HG03039 (cell line): ENCODE measurements around the gene CDC37.
"Not testable (repeated sequence)": the region's sequence is repeated elsewhere in the genome, so short reads cannot be mapped to it uniquely, and the experiment has no call there.

Experiments used
- ATAC-seq: cut with Tn5 transposase; IDR thresholded peaks from one replicate; pipeline ENCODE4 v1.9.1; 2021; ENCODE audit warnings: mild to moderate bottlenecking, moderate library complexity; ENCODE audit not compliant: unreplicated experiment

The CDC37 gene

DNA sequence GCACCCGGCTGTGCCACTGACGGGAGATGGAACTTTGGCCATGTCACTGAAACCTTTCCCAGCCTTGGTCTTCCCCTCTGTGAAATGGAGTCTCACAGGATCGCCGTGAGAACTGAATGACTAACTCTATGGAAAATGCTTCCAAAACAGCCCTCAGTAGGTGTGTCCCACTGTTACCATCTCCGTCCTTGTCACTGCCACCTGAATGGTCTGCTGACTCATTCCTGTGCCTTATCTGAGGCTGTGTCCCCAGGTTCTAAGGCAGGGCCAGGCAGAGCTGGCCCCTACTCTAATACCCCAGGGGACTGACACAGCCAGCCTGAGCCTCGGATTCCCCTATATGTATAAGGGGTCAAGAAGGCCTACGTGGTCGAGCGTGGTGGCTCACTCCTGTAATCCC lies 4.5 kb downstream of the CDC37 start:
- no peak for ATAC-seq

DNA sequence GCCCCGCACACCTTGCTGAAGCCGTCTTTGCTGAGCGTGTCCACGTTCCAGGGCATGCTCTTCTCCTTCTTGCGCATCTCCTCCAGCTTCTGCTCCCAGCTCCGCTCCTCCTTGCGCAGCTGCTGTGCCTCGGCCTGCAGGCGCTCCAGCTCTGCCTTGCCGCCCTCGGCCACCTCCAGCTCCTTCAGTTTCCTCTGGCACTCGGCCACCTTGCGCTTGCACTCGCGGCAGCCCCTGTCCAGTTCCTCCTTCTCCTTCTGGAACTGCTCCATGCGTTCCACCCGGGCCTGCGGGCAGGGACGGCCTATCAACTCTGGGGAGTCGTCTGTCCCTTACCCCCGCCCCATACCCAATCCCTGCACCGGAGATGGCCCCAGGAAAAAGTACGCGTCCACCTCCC lies 7.4 kb downstream of the CDC37 start:
- no peak for ATAC-seq

DNA sequence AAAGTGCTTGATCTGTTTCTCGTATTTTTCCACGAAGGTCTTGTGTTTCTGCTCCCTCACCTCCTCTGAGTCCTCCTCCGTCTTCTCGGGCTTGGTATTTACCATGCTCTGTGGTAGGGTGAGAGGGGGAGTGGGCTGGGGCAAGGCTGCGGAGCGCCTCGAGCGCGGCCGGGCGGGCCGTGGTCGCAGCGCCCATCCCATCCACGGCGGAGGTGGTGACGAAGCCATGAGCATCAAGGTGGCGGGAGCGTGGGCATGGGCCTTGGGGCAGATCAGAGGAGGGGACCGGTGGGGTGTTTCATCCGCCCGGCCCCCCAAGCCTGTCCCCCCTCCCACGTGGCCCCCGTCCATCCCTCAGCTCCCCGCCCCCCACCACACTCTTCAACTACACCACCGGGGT lies 7.9 kb downstream of the CDC37 start:
- ATAC-seq: no peak

DNA sequence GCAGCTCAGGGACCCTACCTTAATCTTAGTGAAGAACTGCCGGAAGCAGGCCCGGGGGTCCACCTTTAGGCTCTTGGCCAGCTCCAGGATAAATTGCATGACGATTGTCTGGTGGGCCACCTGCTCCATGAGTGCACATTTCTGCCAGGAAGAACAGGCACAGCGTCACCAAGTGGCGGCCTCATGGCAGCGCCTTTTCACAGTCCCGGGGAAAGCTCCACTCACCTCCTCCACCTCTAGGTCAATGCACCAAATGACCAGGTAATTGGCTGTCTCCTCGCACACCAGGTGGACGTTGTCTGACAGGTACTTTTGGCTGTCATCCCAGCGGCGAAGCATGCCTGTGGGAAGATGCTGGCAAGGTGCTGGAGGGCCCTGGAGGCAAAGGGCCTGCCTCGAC lies 8.3 kb downstream of the CDC37 start:
- no peak for ATAC-seq

DNA sequence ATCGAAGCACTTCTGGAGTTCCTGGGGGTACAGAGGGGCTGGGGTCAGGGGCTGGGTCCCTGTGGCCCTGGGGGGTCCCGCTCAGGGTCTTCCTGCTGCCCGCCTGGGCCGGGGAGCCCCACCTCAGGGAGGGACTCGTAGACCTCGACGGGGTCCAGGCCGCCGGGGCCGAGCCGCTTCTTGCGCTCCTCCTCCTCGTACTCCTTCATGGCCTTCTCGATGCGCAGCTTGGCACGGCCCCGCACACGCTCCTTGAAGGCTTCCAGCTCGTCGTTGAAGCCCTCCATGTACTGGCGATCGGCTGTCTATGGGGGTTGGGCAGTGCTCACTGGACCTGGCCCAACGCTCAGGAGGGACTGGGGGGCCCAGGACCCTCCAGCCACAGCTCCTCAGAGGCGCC lies 10.2 kb downstream of the CDC37 start:
- no peak for ATAC-seq

DNA sequence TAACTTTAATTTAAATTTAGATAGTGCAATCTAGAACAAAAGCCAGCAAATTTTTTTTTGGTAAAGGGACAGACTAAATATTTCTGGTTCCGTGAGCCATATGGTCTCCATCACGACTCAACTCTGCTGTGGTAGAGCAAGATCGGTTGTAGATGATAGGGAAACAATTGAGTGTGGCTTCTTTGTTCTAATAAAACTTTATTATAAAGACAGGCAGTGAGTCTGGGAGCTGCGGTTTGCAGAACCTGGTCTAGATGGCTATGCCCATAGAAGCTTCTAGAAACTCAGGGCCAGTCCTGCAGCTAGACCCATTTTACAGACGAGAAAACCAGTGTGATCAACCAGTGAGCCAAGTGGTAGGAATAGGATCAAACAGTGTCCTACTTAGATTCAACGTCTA lies 11.2 kb downstream of the CDC37 start:
- no peak for ATAC-seq

DNA sequence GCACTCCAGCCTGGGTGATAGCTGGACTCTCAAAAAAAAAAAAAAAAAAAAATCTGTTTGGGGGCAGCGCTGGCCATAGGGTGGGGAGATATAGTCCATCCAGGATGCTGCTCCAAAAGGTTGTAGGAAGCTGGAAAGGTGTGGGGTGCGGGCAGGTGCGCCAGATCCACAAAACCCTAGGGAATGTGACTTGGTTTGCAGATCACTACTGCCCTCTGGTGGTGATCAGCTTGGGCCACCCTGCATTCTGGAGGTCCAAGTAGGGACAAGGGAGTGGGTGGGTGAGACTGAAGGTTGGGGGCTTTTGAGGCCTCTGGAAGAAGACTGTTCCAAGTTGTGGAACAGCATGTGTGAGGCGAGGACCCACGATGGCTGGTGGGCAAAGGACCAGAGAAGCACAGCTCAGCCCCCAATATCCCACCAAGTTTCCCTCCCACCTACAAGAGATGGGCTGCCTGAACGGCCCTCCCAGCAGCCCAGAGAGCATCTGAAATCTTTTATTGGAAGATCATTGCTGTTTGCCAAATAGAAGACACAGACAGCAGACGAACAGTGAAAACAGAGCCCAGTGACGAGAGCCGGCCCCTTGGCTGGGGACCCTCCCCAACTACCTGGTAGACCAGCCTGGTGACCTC lies 12.6 kb downstream of the CDC37 start:
- no peak for ATAC-seq

DNA sequence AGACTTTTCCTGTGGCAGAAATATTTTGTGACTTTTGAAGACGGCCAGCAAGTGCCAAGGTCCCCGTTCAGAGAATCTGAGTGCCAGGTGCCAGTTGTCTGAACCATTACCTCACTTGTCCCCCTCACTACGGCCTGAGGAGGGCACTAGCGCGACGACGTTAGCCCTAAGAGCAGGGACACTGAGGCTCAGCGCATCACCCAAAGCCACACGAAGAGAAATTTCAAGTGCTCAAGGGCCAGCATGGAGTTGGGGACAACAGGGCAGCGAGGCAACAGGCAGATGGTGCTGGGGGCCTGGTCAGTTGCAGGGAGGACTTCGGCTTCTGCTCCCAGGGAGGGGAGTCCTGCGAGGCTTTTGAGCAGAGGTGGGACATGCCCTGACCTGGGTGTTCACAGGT lies 13.5 kb downstream of the CDC37 start:
- ATAC-seq: no peak

DNA sequence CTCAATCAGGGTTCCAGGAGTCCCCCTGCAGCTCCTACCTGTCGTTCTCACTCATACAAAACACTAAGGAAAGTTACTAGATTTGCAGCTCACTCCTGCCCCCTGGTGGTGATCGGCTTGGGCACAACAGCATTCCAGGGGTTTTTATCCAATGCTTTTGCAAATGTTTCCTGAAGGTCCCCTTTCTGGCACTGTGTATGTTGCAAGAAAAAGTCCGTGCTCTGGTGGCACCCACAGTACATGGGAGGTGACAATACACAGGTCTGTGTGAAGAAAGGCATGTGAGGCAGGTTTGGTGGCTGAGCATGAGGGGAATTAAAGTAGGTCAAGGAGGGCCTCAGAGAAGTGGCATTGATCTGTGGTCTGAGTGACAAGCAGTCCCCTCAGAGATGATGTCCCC lies 14.4 kb downstream of the CDC37 start:
- ATAC-seq: no peak

DNA sequence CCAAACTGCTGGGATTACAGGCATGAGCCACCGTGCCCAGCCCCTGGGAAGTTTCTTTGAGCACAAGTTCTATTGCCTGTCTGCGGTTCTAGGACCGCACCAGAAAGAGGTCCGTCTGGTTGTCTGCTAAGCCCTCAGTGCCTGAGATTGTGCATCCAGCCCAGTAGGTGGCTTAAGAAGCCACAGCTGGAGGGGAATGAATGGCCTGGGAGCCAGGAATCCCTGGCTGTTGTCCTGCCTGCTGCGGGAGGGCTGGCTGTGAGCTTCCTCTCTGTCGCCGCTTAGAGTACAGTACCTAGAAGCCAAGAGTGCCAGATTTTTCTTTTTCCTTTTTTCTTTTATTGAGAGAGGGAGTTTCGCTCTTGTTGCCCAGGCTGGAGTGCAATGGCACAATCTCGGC lies 18.8 kb downstream of the CDC37 start:
- ATAC-seq: no peak

DNA sequence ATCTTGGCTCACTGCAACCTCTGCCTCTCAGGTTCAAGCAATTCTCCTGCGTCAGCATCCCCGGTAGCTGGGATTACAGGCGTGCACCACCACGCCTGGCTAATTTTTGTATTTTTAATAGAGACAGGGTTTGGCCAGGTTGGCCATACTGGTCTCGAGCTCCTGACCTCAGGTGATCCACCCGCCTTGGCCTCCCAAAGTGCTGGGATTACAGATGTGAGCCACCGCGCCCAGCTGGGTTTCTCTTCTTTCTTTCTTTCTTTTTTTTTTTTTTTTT lies 20.2 kb downstream of the CDC37 start:
- ATAC-seq: not testable (repeated sequence)

DNA sequence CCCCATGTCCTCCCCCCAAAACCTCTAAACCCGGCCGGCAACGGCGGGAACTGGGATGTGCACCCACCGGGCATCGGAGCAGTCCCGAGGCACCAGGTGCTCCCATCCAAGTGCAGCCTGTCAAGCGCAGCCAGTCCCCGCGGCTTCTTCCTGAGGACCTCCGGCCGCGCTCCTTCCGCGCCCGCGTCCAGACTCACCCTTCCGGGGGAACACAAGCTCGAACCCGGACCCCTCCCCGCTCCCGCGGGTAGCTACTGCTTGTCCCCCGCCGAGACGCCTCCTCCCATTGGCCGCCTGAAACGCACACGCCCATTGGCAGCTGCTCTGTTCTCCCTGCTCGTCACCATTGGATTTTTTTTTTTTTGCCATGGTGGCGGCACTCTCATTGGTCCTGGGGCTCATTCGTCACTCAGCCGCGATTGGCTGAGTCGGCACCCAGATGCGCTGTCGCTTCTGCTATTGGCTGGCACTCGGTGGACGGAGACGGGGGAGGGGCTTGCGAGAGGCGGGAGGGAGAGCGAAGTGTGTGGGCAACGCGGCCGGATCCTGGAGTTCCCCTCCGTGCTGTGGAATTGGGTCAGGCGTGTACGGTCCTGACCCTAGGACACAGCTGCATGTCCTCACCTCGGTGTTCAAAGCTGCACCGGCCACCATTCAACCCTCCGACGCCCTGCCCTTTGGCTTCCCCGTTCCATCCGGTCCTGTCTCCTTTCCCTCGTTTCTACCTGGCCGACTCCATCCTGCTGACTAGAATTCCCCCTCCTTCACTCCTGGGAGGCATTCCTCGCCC lies 22.8 kb downstream of the CDC37 start, which contains the start of gene TYK2:
Gene TYK2, minus strand, starts transcription at position 260 of the 790 bp plus-strand sequence. CDS start 2,166 bp downstream, outside the sequence.
- ATAC-seq: peak; percentile 87

DNA sequence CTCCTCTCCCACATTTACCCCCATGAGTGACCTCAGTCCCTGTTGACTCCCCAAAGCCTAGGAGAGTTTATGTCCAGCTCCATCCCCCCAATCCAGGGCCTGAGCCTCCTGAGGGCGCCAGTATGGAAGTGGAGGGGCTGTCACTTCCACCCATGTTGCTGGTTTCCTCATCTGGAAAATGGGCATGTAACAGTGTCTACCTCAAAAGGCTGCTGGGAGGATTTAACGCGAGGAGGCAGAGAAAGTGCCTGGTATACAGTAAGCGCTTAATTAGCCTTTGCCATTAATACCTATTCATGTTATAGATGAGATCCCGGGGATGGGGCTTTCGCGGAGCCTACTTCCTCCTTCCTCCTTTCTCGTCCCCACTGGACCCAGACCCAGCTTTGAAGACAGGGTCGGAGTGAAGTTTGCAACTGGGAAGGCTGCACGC lies 23.4 kb downstream of the CDC37 start:
- no peak for ATAC-seq

DNA sequence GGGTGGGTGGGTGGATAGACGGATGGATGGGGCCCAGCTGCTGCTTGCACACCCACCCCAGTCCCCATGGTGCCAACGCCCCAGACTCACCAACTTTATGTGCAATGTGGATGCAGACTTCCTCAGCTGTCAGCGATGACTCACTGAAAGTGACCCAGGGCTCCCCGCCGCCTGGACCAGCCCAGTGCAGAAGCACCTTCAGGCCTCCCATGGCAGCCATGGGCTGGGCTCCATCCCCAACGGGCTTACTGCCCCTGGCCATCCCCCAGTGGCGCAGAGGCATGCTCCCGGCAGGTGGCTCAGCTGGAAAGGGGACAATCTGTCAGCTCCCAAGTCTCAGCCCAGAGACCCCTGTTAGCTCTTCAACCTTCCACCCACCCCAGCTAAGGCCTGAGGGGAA lies 25.2 kb downstream of the CDC37 start:
- no peak for ATAC-seq

DNA sequence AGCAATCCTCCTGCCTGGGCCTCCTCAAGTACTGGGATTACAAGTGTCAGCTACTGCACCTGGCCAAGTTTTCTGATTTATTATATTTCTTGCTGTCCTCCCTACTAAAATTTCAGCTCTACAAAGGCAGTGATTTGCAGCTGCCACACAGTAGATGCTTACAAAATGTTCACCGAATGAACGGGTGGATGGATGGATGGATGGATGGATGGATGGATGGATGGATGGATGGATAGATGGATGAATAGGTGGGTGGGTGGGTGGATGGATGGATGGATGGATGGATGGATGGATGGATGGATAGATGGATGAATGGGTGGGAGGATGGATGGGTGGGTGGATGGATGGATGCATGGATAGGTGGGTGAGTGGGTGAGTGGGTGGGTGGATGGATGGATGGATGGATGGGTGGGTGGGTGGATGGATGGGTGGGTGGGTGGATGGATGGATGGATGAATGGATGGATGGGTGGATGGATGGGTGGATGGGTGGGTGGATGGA lies 26.2 kb downstream of the CDC37 start:
- not testable (repeated sequence) for ATAC-seq

DNA sequence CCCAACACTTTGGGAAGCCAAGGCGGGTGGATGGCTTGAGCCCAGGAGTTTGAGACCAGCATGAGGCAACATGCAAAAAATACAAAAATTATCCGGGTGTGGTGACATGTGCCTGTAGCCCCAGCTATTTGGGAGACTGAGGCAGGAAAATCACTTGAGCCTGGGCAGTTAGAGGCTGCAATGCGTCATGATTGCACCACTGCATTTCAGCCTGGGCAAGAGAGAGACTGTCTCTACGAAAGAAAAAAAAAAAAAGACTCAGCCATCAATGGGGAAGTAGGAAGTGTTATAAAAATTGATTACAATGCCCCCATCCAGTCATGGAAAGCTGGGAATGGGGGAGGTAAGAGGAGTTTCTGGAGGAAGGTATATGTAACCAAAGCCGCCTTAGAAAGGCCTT lies 28.4 kb downstream of the CDC37 start:
- no peak for ATAC-seq

DNA sequence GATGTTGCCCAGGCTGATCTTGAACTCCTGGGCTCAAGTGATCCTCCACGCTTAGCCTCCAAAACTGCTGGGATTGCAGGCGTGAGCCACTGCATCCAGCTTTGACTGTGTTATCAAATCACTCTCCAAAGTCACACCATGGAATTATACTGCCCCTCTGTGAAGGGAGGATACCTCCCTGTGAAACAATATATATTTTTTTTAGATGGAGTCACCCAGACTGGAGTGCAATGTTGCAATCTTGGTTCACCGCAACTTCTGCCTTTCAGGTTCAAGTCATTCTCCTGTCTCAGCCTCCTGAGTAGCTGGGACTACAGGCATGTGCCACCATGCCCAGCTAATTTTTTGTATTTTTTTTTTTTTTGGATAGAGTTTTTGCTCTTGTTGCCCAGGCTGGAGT lies 30.7 kb downstream of the CDC37 start:
- no peak for ATAC-seq

DNA sequence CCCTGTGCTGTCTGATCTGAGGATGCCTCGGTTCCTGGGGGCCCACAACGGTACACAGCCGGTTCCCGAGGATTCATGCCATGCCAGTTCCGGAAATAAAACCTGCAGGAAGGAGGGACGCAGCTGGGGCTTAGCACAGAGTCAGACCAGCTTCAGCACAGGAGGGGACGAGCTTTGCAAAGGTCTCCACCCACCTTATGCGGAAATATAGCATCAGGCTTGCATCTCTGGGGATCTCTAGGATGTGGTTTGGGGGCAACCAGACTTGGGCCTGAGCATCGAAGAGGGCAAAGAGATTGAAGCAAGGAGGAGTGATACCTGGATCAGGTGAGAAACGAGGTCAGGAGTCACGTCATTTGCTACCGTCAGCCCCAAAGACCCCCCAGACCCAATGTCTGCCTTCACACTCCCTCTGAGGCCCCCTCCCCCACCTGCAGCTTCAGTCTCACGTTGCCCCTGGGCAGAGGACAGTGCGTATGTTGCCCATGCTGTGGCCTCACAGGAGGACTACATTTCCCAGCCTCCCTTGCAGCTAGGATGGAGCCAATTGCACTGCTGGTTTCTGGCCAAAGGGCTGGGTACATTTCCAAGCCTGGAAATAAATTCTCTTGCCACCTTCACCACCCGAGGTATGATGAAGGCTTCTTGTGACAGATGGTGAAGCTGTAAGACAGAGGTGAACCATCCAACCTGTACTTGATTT lies 35.1 kb downstream of the CDC37 start:
- no peak for ATAC-seq

DNA sequence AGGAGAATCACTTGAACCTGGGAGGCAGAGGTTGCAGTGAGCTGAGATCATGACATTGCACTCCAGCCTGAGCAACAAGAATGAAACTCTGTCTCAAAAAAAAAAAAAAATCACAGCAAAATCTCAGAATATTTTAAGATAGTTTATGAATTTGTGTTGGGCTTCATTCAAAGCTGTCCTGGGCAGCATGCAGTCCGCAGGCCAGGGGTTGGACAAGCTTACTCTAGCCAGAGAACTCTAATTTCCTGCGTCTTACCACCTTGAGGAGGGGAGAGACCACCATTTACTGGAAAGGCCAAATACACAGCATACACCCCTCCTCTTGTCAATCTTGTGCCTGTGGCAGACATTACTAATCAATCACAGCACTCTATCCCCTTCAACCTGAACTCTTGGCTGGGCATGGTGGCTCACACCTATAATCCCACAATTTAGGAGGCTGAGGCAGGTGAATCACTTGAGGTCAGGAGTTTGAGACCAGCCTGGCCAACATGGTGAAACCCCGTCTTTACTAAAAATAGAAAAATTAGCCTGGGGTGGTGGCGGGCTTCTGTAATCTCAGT lies 36.3 kb downstream of the CDC37 start:
- not testable (repeated sequence) for ATAC-seq

DNA sequence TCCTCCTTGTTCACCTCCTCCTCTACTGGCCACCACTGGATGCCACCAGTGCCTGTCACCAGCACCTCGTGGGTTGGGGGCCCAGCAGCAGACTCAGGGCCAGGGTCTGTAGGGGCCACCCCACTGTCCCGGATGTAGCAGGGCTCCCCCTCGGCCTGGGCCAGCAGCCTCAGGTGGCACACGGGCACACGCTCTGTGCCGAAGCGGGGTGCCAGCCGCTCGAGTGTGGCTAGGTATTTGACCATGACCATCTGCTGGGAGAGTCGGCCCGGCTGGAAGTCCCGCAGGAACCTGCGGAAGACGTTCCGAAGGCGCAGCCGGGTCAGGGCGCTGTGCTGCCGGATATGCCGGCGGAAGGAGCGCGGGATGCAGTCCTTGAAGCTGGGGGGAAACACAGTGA lies 37.8 kb downstream of the CDC37 start:
- ATAC-seq: no peak

DNA sequence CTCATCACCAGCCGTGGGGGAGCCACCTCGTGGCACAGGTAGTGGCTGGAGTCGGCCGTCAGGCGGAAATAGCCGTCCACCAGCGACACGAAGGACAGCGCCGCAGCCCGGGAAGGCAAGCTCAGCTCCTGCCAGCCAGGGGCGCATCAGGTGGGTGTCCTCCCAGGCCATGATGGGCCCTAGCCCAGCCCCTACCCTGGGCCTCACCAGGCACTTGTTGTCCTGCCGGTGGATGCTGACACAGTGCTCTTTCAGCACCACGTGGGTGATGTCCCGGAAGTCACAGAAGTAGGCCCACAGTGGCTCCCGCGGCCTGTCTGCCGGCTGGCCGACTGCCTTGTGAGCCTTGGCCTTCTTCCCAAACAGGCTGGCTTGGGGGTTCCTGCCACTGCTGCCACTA lies 38.7 kb downstream of the CDC37 start:
- ATAC-seq: no peak
